Karpas-422 (cell line): ENCODE data around the gene RRP7A. TPM values are rescaled to one million over a fixed set of nuclear protein-coding genes. Genes with fewer than 3 reads are reported as not detected.
A peak's percentile ranks its signal among the peaks of the same experiment; 100 is the strongest.
"Not testable (repeated sequence)": the region's sequence is repeated elsewhere in the genome, so short reads cannot be mapped to it uniquely, and the experiment has no call there.

ENCODE experiments used
- DNase-seq: peaks from one replicate; pipeline ENCODE4 v3.0.0-alpha.2; 2015
- H2AFZ ChIP-seq: fragments of 200-600 bp; sonication (generic); 2 replicates; pipeline ENCODE4 v1.6.1; 2014; ENCODE audit warnings: antibody characterized with exemption, low read length, mixed read lengths
- H3K27ac ChIP-seq: fragments of 200-600 bp; sonication (generic); 2 replicates; pipeline ENCODE4 v1.5.1; 2014; ENCODE audit warnings: mild to moderate bottlenecking, low read length, moderate library complexity
- H3K27me3 ChIP-seq: fragments of 200-600 bp; sonication (generic); 2 replicates; pipeline ENCODE4 v1.6.1; 2014; ENCODE audit warnings: low read length, mixed read lengths
- H3K36me3 ChIP-seq: fragments of 200-600 bp; sonication (generic); 2 replicates; pipeline ENCODE4 v1.6.1; 2014; ENCODE audit warnings: low read length, mixed read lengths; ENCODE audit not compliant: insufficient read depth
- H3K4me1 ChIP-seq: fragments of 200-600 bp; sonication (generic); 2 replicates; pipeline ENCODE4 v1.6.1; 2014; ENCODE audit warnings: mild to moderate bottlenecking, low read length, mixed read lengths
- H3K4me2 ChIP-seq: fragments of 200-600 bp; sonication (generic); 2 replicates; pipeline ENCODE4 v1.6.1; 2014; ENCODE audit warnings: low read length, low read depth, mild to moderate bottlenecking; ENCODE audit not compliant: poor library complexity, severe bottlenecking
- H3K4me3 ChIP-seq: fragments of 200-600 bp; sonication (generic); 2 replicates; pipeline ENCODE4 v1.5.1; 2014; ENCODE audit warnings: mild to moderate bottlenecking, antibody characterized with exemption, low read length, mixed read lengths
- H3K79me2 ChIP-seq: fragments of 200-600 bp; sonication (generic); 2 replicates; pipeline ENCODE4 v1.6.1; 2014; ENCODE audit warnings: mild to moderate bottlenecking, low read length, mixed read lengths
- H3K9ac ChIP-seq: fragments of 200-600 bp; sonication (generic); 2 replicates; pipeline ENCODE4 v1.6.0; 2014; ENCODE audit warnings: low read length
- H3K9me2 ChIP-seq: fragments of 200-600 bp; sonication (generic), shearing (Covaris generic); replicated peaks from 2 replicates; pipeline ENCODE4 v1.6.0; 2014; ENCODE audit warnings: mild to moderate bottlenecking, low read length, moderate library complexity; ENCODE audit not compliant: insufficient read depth
- H3K9me3 ChIP-seq: fragments of 300-700, 200-600 bp; sonication (generic); 2 replicates; pipeline ENCODE4 v1.6.1; 2014; ENCODE audit warnings: low read length, mixed read lengths
- H4K20me1 ChIP-seq: fragments of 200-600 bp; sonication (generic); 2 replicates; pipeline ENCODE4 v1.6.1; 2014; ENCODE audit warnings: mild to moderate bottlenecking, antibody characterized with exemption, low read length, low read depth; ENCODE audit not compliant: insufficient read depth
- total RNA-seq: library from RNA; depleted of rRNA; stranded (reverse); fragments of >200 nt; shearing (Covaris generic); gene quantifications from 2 replicates; pipeline ENCODE4 v1.2.3, GENCODE V29; 2014; ENCODE audit warnings: low replicate concordance

RRP7A gene
- total RNA-seq, 1 experiment from 2014 or later = 19.2 TPM

DNA sequence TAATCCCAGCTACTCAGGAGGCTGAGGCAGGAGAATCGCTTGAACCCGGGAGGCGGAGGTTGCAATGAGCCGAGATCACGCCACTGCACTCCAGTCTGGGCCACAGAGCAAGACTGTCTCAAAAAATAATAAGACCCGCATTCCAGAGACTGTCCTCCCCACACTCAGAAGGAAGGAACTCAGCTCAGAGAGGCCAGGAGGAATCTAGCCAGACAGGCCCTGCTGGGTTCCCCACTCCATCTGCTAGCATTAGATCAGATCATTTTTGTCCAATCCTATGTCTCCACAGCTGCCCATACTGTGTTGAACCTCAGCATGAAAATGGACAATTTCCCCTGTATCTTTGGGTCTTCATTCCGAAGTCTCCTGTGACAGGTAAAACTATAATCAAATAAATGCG lies 9.8 kb upstream of the RRP7A start:
- not testable (repeated sequence) for H3K9me2 ChIP-seq, H4K20me1 ChIP-seq, H3K27me3 ChIP-seq, H3K27ac ChIP-seq, H3K36me3 ChIP-seq, H3K9ac ChIP-seq, H3K79me2 ChIP-seq, H3K4me3 ChIP-seq, H3K9me3 ChIP-seq, H2AFZ ChIP-seq, H3K4me2 ChIP-seq
- peak; percentile 22 for DNase-seq
- peaks cover 15% of the 10 kb centered on the region for H3K4me1 ChIP-seq

DNA sequence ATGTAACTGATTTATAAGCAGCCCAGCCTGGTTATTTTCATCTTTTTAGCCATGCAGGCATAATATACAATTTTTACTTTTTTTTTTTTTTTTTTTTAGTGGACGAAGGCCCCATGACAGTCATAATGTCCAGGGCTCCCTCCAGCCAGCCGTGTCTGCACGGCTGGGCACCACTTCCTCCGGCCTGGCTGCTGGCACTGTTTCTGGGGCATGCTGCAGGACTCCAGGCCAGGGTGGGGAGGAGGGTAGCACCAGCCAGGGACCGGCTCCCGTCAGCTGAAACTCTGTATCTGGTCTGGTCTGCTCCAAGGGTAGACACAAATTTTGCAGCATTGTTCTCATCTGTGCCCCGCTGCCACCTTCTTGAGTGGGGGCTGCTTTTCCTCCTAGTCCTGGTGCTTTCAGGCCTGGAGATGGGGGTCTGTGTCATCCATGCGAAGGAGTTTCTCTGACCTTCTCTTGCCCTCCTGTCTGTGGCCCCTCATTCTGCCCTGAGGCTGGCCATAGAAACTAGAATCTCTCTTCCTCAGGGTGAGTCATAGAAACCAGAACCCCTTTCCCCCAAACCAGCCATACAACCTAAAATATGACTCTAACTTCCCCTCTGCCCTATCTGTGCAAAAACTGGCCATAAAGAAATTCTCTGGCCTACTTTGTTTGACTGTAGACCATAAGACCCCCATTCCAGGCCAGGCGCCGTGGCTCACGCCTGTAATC lies 9.2 kb upstream of the RRP7A start:
- DNase-seq = peak; percentile 23
- Histone ChIP-seq H3K9ac (no peak overlapping the region), H4K20me1 (no peaks in the 10 kb centered on the region), H3K27ac (no peak overlapping the region), H3K4me1 (peaks cover 8% of the 10 kb centered on the region), H3K27me3 (no peaks in the 10 kb centered on the region), H3K9me2 (no peaks in the 10 kb centered on the region), H3K4me3 (no peak overlapping the region), H2AFZ (no peak overlapping the region), H3K36me3 (no peaks in the 10 kb centered on the region), H3K9me3 (no peaks in the 10 kb centered on the region), H3K79me2 (no peaks in the 10 kb centered on the region), H3K4me2 (no peak overlapping the region)

DNA sequence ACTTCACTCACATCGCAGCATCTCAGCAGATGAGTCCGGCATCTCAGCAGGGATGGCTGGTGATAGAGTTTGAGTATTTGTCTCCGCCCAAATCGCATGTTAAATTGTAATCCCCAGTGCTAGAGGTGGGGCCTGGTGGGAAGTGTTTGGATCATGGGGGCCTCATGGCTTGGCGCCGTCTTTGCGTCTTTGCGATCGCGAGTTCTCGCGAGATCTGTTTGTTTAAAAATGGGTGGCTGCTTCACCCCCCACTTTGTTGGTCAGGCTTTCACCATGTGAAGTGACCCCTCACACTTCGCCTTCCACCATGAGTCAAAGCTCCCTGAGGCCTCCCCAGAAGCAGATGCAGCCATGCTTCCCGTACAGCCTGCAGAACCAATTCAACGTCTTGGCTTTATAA lies 3.0 kb upstream of the RRP7A start:
- no peaks in the 10 kb centered on the region for H3K9me3 ChIP-seq
- H2AFZ ChIP-seq = no peak overlapping the region
- H4K20me1 ChIP-seq = no peaks in the 10 kb centered on the region; the same call in 1 of the 2 replicates
- H3K9ac ChIP-seq = no peak overlapping the region
- no peak for DNase-seq
- peaks cover 15% of the 10 kb centered on the region for H3K4me1 ChIP-seq
- no peaks in the 10 kb centered on the region for H3K27me3 ChIP-seq
- no peak overlapping the region for H3K4me2 ChIP-seq
- peaks cover 21% of the 10 kb centered on the region for H3K79me2 ChIP-seq
- H3K4me3 ChIP-seq = no peak overlapping the region
- H3K27ac ChIP-seq = no peak overlapping the region
- H3K36me3 ChIP-seq = peaks cover 4% of the 10 kb centered on the region
- no peaks in the 10 kb centered on the region for H3K9me2 ChIP-seq

DNA sequence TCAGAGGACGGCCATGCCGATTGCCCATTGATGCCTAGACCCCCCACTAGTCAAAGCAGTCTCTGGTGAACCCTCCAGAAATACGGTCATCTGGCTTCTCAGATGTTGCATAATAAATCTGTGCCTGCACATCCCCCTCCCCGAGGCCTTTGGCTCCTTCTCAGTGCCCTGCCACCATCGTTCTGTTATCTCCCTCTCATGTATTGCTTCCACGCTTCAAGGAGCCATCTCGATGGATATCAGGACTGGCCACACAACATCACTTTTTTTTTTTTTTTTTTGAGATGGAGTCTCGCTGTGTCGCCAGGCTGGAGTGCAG lies 1.6 kb upstream of the RRP7A start:
- no peaks in the 10 kb centered on the region for H3K27me3 ChIP-seq
- no peak overlapping the region for H3K4me3 ChIP-seq
- peaks cover 4% of the 10 kb centered on the region for H4K20me1 ChIP-seq
- H3K9me2 ChIP-seq = no peaks in the 10 kb centered on the region
- H3K9me3 ChIP-seq = no peaks in the 10 kb centered on the region
- H3K9ac ChIP-seq = no peak overlapping the region
- no peak for DNase-seq
- H3K4me1 ChIP-seq = peaks cover 15% of the 10 kb centered on the region
- H3K36me3 ChIP-seq = peaks cover 13% of the 10 kb centered on the region
- H3K79me2 ChIP-seq = peaks cover 23% of the 10 kb centered on the region
- no peak overlapping the region for H2AFZ ChIP-seq
- no peak overlapping the region for H3K27ac ChIP-seq
- H3K4me2 ChIP-seq = no peak overlapping the region

DNA sequence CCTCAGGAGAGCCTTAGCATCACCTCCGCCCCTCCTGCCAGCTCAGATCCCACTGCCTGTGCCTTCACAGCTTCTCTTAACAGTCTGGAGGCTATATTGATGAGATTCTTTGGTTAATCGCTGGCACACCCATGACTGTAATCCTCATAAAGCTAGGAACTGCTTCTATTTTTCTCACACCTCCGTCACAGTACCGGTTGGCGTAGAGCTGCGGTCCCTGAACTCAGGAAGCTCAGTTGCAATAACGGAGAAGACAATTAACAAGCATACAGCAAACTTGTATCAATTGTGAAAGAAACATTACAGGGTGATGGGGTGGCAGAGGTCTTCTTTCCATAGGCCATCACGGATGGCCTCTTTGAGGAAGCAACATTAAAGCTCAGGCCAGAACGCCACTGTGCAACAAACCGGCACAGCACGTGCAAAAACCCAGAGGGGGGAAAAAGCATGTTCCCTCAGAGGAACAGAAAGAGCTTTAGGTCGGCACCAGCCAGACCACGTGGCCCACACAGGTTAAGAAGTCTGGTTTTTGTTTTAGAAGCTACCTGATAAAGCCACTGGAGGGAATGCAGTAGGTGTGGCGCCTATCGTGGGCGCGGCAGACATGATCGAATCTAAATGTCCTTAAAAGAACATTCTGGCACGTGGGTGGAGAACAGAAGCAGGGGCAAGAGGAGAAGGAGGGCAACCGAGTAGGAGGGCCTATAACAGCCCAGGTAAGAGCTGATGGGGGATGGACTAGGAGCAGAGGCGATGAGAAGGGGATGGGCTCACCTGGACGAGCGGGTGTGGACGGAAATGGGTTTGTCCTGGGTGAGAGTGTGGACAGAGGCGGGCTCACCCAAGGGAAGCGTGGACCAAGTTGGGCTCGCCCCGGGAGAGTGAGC lies 715 bp downstream of the RRP7A start:
- Histone ChIP-seq H3K4me3 (peak overlapping the region; percentile 81), H3K27ac (peak overlapping the region; percentile 47; the same call in 1 of the 2 replicates), H3K9ac (peak overlapping the region; percentile 86), H3K4me2 (peak overlapping the region; percentile 96), H3K79me2 (peaks cover 23% of the 10 kb centered on the region), H3K4me1 (peaks cover 15% of the 10 kb centered on the region), H3K36me3 (peaks cover 13% of the 10 kb centered on the region)
- H3K27me3 ChIP-seq, DNase-seq, H3K9me3 ChIP-seq, H4K20me1 ChIP-seq, H2AFZ ChIP-seq, H3K9me2 ChIP-seq: not testable (repeated sequence)

DNA sequence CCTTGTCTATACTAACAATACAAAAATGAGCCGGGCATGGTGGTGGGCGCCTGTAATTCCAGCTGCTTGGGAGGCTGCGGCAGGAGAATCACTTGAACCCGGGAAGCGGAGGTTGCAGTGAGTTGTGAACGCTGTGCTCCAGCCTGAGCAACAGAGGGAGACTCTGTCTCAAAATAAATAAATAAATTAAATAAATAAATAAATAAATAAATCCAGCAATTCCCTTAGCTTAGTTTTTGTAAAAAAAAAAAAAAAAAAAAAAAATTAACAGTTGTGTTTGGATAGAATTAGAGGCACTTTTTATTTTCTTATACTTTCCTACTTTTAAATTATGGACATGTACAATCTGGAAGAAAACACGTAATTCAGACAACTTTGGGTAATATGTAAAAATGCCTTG lies 2.5 kb downstream of the RRP7A start:
- peaks cover 13% of the 10 kb centered on the region for H3K36me3 ChIP-seq

DNA sequence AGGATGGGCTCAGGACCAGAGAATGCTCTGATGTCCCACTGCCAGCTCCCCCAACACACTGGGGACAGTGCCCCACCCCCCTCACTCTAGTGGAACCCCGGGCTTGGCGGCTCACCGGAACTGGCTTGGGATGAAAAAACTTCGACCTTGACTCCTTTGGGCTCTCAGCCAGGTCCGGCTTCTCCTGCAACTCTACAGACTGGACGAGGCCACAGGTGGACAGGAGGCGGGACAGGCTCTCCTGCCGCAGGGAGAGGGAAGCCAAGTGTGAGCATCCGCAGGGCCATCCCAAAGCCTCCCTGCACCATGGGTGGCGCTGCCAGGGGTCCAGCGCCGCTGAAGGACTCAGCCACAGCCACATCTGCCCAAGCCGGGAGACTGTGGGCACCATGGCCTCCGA lies 3.7 kb downstream of the RRP7A start:
- Histone ChIP-seq H3K27me3 (no peaks in the 10 kb centered on the region), H3K4me2 (no peak overlapping the region), H3K4me1 (peaks cover 15% of the 10 kb centered on the region), H3K36me3 (peaks cover 13% of the 10 kb centered on the region), H3K79me2 (peaks cover 23% of the 10 kb centered on the region), H3K27ac (no peak overlapping the region), H4K20me1 (peaks cover 9% of the 10 kb centered on the region), H3K4me3 (no peak overlapping the region), H3K9ac (no peak overlapping the region), H3K9me3 (no peaks in the 10 kb centered on the region), H2AFZ (no peak overlapping the region), H3K9me2 (no peaks in the 10 kb centered on the region)
- peak; percentile 36 for DNase-seq

More for the DNA sequence above, 2.5 kb downstream of the RRP7A start:
- Histone ChIP-seq H3K4me1 (peaks cover 15% of the 10 kb centered on the region), H3K79me2 (peaks cover 23% of the 10 kb centered on the region)
- H3K9me3 ChIP-seq, H3K27me3 ChIP-seq, H3K4me3 ChIP-seq, H2AFZ ChIP-seq, H3K4me2 ChIP-seq, H3K27ac ChIP-seq, DNase-seq, H3K9me2 ChIP-seq, H4K20me1 ChIP-seq, H3K9ac ChIP-seq: not testable (repeated sequence)

DNA sequence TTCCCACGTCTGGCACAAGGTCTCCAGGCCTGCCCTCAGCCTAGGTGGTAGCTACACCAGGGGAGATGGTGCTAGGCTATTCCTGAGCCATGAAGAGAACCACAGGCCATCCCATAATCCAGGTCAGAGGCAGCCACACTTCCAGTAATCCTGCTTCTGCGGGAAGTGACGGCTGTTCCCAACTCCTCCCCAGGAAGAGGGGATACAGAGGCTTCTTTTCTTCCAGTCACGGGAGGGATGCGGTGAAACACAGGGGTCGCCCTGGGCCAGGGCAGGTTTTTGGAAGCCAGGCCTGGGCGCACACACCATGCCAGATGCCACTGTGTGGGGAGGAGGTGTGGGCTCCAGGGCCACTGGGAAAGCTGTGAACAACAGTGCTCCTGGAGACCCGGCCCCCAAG lies 4.3 kb downstream of the RRP7A start:
- H3K27ac ChIP-seq, H2AFZ ChIP-seq, H3K9me3 ChIP-seq, H3K4me3 ChIP-seq, H3K4me2 ChIP-seq, H4K20me1 ChIP-seq, H3K9me2 ChIP-seq, H3K9ac ChIP-seq, H3K27me3 ChIP-seq: not testable (repeated sequence)
- Histone ChIP-seq H3K79me2 (peaks cover 23% of the 10 kb centered on the region), H3K4me1 (peaks cover 15% of the 10 kb centered on the region), H3K36me3 (peaks cover 13% of the 10 kb centered on the region)
- peak; percentile 32 for DNase-seq
